H1 (cell line): Measurements from ENCODE around the gene KCNQ1. TPM values are rescaled to one million over a fixed set of nuclear protein-coding genes. Genes with fewer than 3 reads are reported as not detected.

Source experiments
- FOSL1 ChIP-seq: IDR thresholded peaks from 2 replicates; pipeline ENCODE4 v1.6.1; 2011; ENCODE audit warnings: mild to moderate bottlenecking, low read depth, low read length, moderate library complexity; ENCODE audit not compliant: insufficient read depth
- polyA plus RNA-seq, 7 experiments: library from polyadenylated mRNA; depleted of rRNA in 3 of 7; stranded (reverse) in 5 of 7; unstranded in 2 of 7; fragments of >200 nt in 5 of 7; fragments of 200-250 nt in 2 of 7; gene quantifications; 1 replicate in 5 of 7; 2 replicates in 1 of 7; 4 replicates in 1 of 7; pipeline versions ENCODE4 v1.2.1 to v1.2.3, GENCODE V29; 2011 to 2013; ENCODE audit warnings: missing spikeins in 2 of 7, mixed read lengths in 2 of 7
- total RNA-seq: library from RNA; stranded (reverse); fragmentation: NEBNext Ultra II Directional; extraction: Animal tissue kit (Norgen Biotek cat#: 25700); gene quantifications from 2 replicates; pipeline ENCODE4 v1.2.1, GENCODE V29; 2021

KCNQ1 gene
- total and polyA plus RNA-seq, 2 of the 8 experiments (the other 6 are each of a cell fraction or from before 2014, with no cell fraction given) = 1.9 to 2.0 TPM

DNA sequence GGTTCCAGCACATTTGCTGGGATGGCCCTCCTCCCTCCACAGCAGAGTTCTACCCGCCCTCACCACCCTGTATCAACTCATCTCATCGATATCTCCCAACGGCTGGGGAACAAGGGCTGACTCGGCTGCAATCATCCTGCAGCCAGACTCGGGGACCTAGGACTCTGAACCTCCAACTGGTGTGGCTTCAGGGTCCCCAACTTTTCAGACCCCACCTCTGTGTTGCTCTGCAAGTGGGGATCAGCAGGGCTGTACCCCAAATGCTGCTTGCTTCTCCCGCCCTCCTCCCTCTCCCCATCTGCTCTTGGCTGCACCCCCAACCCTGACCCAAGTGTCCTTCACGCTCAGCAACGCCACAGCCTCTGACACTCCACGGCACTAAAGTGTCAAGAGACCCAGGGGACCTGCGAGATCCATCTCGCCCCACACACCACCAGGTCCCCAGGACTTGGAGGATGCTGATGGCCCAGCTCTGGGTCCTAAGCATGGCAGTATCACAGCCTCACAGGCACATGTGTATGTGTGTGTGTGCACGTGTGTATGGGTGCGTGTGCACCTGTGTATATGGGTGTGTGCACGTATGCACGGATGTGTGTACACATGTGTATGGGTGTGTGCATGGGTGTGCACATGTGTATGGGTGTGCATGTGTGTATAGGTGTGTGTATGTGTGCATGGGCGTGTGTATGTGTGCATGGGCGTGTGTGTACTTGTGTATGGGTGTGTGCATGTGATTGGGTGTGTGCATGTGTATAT, 26.4 kb downstream of the KCNQ1 start (continued):
- TF ChIP-seq FOSL1 = no peak
- TF ChIP-seq, all 59 proteins: peak for 0
